ENCODE data around the gene TMPO.

DNA sequence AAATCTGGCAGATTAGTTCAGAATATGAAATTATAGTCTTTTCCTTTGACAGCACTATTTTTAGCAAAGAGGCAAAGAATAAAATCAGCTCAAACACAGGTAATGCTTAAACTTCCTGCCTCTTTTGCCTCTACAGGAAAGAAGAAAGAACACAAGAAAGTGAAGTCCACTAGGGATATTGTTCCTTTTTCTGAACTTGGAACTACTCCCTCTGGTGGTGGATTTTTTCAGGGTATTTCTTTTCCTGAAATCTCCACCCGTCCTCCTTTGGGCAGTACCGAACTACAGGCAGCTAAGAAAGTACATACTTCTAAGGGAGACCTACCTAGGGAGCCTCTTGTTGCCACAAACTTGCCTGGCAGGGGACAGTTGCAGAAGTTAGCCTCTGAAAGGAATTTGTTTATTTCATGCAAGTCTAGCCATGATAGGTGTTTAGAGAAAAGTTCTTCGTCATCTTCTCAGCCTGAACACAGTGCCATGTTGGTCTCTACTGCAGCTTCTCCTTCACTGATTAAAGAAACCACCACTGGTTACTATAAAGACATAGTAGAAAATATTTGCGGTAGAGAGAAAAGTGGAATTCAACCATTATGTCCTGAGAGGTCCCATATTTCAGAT lies 17.4 kb downstream of the TMPO start:
- TF ChIP-seq ELF4 (IDR thresholded peaks at IDR 0.05) (no peak), FOXM1 (IDR thresholded peaks at IDR 0.05; ENCODE audit: borderline replicate concordance) (no peak), SUZ12 (IDR thresholded peaks at IDR 0.05) (no peak), ZNF384 (IDR thresholded peaks at IDR 0.05) (no peak), SP1 (IDR thresholded peaks at IDR 0.05) (no peak), L3MBTL2 (conservative IDR thresholded peaks at IDR 0.05) (no peak), TARDBP (IDR thresholded peaks at IDR 0.05) (no peak)
